ENCODE measurements around the gene RNF19B. TPM values are rescaled to one million over a fixed set of nuclear protein-coding genes. Genes with fewer than 3 reads are reported as not detected.
A peak's percentile ranks its signal among the peaks of the same experiment; 100 is the strongest.

The RNF19B gene
- total and polyA plus RNA-seq, 2 of the 13 experiments (the other 11 are each of a cell fraction or from before 2014, with no cell fraction given) = 15.3 to 22.5 TPM

DNA sequence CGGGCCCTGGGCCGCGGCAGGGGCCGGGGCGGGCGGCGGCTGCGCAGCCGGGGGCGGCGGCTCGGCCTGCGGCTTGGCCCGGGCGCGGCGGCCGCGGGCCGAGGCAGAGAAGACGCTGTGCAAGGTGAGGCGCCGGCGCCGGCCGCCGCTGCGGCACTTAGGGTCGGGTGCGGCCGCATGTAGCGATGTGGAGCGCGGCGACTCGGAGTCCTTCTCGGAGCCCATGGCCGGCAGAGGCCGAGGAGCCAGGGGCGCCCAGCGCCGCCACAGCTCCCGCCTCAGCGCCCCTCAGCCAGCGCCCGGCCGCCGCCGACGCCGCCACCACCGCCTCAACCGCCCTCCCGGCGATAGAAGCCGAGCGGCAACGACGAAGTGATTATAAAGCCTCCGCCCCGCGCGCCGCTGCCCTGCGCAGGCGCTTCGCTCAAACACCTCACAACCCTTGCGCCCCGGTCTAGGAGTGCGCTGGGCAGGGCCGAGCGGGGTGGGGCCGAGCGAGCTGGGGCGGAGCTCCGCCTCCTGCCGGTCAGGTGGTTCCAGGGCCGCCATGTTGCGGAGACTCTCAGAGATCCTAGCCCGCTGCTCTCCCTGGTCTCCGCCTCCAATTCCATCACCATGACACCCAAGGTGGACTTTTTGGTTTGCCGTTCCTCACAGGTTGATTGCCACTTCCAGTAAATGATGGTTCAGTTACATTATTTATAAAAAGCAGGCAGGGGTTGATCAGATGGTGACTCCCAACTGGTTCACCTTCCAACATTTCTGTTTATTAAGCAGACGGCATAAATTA, at the start of gene RNF19B (continued):
- TF ChIP-seq, protein P1, sequence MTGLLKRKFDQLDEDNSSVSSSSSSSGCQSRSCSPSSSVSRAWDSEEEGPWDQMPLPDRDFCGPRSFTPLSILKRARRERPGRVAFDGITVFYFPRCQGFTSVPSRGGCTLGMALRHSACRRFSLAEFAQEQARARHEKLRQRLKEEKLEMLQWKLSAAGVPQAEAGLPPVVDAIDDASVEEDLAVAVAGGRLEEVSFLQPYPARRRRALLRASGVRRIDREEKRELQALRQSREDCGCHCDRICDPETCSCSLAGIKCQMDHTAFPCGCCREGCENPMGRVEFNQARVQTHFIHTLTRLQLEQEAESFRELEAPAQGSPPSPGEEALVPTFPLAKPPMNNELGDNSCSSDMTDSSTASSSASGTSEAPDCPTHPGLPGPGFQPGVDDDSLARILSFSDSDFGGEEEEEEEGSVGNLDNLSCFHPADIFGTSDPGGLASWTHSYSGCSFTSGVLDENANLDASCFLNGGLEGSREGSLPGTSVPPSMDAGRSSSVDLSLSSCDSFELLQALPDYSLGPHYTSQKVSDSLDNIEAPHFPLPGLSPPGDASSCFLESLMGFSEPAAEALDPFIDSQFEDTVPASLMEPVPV (CRISPR knock-in tag; IDR thresholded peaks at IDR 0.05) = no peak
- TF ChIP-seq, protein P2, sequence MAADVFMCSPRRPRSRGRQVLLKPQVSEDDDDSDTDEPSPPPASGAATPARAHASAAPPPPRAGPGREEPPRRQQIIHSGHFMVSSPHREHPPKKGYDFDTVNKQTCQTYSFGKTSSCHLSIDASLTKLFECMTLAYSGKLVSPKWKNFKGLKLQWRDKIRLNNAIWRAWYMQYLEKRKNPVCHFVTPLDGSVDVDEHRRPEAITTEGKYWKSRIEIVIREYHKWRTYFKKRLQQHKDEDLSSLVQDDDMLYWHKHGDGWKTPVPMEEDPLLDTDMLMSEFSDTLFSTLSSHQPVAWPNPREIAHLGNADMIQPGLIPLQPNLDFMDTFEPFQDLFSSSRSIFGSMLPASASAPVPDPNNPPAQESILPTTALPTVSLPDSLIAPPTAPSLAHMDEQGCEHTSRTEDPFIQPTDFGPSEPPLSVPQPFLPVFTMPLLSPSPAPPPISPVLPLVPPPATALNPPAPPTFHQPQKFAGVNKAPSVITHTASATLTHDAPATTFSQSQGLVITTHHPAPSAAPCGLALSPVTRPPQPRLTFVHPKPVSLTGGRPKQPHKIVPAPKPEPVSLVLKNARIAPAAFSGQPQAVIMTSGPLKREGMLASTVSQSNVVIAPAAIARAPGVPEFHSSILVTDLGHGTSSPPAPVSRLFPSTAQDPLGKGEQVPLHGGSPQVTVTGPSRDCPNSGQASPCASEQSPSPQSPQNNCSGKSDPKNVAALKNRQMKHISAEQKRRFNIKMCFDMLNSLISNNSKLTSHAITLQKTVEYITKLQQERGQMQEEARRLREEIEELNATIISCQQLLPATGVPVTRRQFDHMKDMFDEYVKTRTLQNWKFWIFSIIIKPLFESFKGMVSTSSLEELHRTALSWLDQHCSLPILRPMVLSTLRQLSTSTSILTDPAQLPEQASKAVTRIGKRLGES (CRISPR knock-in tag; IDR thresholded peaks at IDR 0.05; ENCODE audit: borderline replicate concordance) = no peak
- 0 out of 2 replicates have a peak, but pooled peaks have one; percentile 20 for TF ChIP-seq ZNF589 (CRISPR knock-in tag; conservative IDR thresholded peaks at IDR 0.05)
- no peak for TF ChIP-seq FOXM1 (CRISPR knock-in tag; IDR thresholded peaks at IDR 0.05)
- TF ChIP-seq, protein P3, sequence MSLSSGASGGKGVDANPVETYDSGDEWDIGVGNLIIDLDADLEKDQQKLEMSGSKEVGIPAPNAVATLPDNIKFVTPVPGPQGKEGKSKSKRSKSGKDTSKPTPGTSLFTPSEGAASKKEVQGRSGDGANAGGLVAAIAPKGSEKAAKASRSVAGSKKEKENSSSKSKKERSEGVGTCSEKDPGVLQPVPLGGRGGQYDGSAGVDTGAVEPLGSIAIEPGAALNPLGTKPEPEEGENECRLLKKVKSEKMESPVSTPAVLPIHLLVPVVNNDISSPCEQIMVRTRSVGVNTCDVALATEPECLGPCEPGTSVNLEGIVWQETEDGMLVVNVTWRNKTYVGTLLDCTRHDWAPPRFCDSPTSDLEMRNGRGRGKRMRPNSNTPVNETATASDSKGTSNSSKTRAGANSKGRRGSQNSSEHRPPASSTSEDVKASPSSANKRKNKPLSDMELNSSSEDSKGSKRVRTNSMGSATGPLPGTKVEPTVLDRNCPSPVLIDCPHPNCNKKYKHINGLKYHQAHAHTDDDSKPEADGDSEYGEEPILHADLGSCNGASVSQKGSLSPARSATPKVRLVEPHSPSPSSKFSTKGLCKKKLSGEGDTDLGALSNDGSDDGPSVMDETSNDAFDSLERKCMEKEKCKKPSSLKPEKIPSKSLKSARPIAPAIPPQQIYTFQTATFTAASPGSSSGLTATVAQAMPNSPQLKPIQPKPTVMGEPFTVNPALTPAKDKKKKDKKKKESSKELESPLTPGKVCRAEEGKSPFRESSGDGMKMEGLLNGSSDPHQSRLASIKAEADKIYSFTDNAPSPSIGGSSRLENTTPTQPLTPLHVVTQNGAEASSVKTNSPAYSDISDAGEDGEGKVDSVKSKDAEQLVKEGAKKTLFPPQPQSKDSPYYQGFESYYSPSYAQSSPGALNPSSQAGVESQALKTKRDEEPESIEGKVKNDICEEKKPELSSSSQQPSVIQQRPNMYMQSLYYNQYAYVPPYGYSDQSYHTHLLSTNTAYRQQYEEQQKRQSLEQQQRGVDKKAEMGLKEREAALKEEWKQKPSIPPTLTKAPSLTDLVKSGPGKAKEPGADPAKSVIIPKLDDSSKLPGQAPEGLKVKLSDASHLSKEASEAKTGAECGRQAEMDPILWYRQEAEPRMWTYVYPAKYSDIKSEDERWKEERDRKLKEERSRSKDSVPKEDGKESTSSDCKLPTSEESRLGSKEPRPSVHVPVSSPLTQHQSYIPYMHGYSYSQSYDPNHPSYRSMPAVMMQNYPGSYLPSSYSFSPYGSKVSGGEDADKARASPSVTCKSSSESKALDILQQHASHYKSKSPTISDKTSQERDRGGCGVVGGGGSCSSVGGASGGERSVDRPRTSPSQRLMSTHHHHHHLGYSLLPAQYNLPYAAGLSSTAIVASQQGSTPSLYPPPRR (CRISPR knock-in tag; IDR thresholded peaks at IDR 0.05; ENCODE audit: borderline replicate concordance) = no peak
- TF ChIP-seq, protein P4, sequence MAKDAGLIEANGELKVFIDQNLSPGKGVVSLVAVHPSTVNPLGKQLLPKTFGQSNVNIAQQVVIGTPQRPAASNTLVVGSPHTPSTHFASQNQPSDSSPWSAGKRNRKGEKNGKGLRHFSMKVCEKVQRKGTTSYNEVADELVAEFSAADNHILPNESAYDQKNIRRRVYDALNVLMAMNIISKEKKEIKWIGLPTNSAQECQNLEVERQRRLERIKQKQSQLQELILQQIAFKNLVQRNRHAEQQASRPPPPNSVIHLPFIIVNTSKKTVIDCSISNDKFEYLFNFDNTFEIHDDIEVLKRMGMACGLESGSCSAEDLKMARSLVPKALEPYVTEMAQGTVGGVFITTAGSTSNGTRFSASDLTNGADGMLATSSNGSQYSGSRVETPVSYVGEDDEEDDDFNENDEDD (CRISPR knock-in tag; IDR thresholded peaks at IDR 0.05; ENCODE audit: borderline replicate concordance) = peak; percentile 84
- peak; percentile 72 for TF ChIP-seq SALL2 (CRISPR knock-in tag; IDR thresholded peaks at IDR 0.05)
- no peak for TF ChIP-seq JUN (CRISPR knock-in tag; IDR thresholded peaks at IDR 0.05)
- TF ChIP-seq, protein P5, sequence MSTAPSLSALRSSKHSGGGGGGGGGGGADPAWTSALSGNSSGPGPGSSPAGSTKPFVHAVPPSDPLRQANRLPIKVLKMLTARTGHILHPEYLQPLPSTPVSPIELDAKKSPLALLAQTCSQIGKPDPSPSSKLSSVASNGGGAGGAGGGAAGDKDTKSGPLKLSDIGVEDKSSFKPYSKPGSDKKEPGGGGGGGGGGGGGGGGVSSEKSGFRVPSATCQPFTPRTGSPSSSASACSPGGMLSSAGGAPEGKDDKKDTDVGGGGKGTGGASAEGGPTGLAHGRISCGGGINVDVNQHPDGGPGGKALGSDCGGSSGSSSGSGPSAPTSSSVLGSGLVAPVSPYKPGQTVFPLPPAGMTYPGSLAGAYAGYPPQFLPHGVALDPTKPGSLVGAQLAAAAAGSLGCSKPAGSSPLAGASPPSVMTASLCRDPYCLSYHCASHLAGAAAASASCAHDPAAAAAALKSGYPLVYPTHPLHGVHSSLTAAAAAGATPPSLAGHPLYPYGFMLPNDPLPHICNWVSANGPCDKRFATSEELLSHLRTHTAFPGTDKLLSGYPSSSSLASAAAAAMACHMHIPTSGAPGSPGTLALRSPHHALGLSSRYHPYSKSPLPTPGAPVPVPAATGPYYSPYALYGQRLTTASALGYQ (CRISPR knock-in tag; IDR thresholded peaks at IDR 0.05) = peak; percentile 76
- TF ChIP-seq KDM1A (CRISPR knock-in tag; IDR thresholded peaks at IDR 0.05) = no peak
- TF ChIP-seq IKZF4 (CRISPR knock-in tag; IDR thresholded peaks at IDR 0.05; ENCODE audit: borderline replicate concordance, low read depth, not compliant biosample characterization) = peak; percentile 22
- TF ChIP-seq, protein P6, sequence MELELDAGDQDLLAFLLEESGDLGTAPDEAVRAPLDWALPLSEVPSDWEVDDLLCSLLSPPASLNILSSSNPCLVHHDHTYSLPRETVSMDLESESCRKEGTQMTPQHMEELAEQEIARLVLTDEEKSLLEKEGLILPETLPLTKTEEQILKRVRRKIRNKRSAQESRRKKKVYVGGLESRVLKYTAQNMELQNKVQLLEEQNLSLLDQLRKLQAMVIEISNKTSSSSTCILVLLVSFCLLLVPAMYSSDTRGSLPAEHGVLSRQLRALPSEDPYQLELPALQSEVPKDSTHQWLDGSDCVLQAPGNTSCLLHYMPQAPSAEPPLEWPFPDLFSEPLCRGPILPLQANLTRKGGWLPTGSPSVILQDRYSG (CRISPR knock-in tag; IDR thresholded peaks at IDR 0.05) = no peak
- peak; percentile 46; the same call in 1 of the 2 replicates for TF ChIP-seq ZNF724P (CRISPR knock-in tag; IDR thresholded peaks at IDR 0.05; ENCODE audit: borderline replicate concordance)
